Psoas muscle (tissue), 8 donors: ENCODE results near the gene LRRK1. TPM values are rescaled to one million over a fixed set of nuclear protein-coding genes. Genes with fewer than 3 reads are reported as not detected.

ENCODE experiments used
- ATAC-seq, 4 donors: fragments of 200-7000 bp; cut with Tn5 transposase; one replicate each; pipeline ENCODE4 v1.9.1; 2020; ENCODE audit warnings: moderate library complexity in 3 of 4, mild to moderate bottlenecking in 2 of 4
- DNase-seq, 2 donors: peaks; one replicate each; pipeline ENCODE4 v3.0.0-alpha.2; 2020
- H3K27ac ChIP-seq: fragments of 200-600 bp; one replicate; pipeline ENCODE4 v1.8.0; 2022
- H3K27me3 ChIP-seq, 3 donors: fragments of 200-600 bp in 1 of 3; one replicate each; pipeline versions ENCODE4 v1.6.1 to v1.8.0; 2013 to 2022; ENCODE audit warnings: low read length in 2 of 3, mild to moderate bottlenecking in 2 of 3, moderate library complexity in 1 of 3; ENCODE audit not compliant: insufficient read depth in 3 of 3
- H3K36me3 ChIP-seq, 2 donors: fragments of 200-600 bp in 1 of 2; one replicate each; pipeline versions ENCODE4 v1.6.1 to v1.8.0; 2013 to 2022; ENCODE audit warnings: low read depth in 1 of 2, mild to moderate bottlenecking in 1 of 2, moderate library complexity in 1 of 2; ENCODE audit not compliant: insufficient read depth in 1 of 2
- H3K4me1 ChIP-seq: fragments of 200-600 bp; one replicate; pipeline ENCODE4 v1.8.0; 2022
- H3K4me3 ChIP-seq: fragments of 200-600 bp; one replicate; pipeline ENCODE4 v1.8.0; 2022; ENCODE audit warnings: mild to moderate bottlenecking
- H3K9me3 ChIP-seq: fragments of 200-600 bp; one replicate; pipeline ENCODE4 v1.8.0; 2022
- CTCF ChIP-seq: fragments of 200-600 bp; IDR thresholded peaks from one replicate; pipeline ENCODE4 v1.8.0; 2022; ENCODE audit warnings: antibody characterized with exemption
- WGBS, 3 donors: extraction: QIAGEN DNeasy Blood & Tissue Kit; methylation state at CpG; one replicate each; pipeline versions ENCODE4 v1.1.6 to v1.1.7; 2013; 5-methylcytosine and 5-hydroxymethylcytosine counted together
- intact Hi-C, 2 donors: fragments of 100-400 bp; cut with DNase I; formaldehyde crosslinking; loops; one replicate each; pipeline versions ENCODE4 v1.11.0 to v1.14.2; 2022
- polyA plus RNA-seq, 3 donors: library from polyadenylated mRNA; stranded (reverse); fragments of 200-250 nt; gene quantifications; one replicate each; pipeline ENCODE4 v1.2.3, GENCODE V29; 2013
- total RNA-seq, 4 donors: library from RNA; stranded (reverse); fragmentation: NEBNext Ultra II Directional in 2 of 4; extraction: Animal tissue kit (Norgen Biotek cat#: 25700) in 2 of 4; gene quantifications; one replicate each; pipeline versions ENCODE4 v1.2.1 to v1.2.4, GENCODE V29; 2021 to 2023
- donor health status: healthy with polysubstance abuse.
- donor health status: DM: no; HTN: no; CAD: no; lungs with moderate emphysema.
- donor health status: Bipolar disorder and iron deficiency.
- donor health status: healthy.
- donor health status: DM: yes; HTN: yes; CAD: no.
- donor health status: DM: no; HTN: no; CAD: no.
- donor health status: DM: no; HTN: no; CAD: no.
- donor health status: DM: yes; HTN: yes; CAD: no.

The LRRK1 gene
- total and polyA plus RNA-seq, 7 donors = 0.91 to 7.6 (median 2.6) TPM

- DNase-seq (peak; percentile 82 to 89), ATAC-seq (peak; percentile 85 to 95 (median 94))
- peaks cover 0 to 13% of the 10 kb centered on the region in 2 donors for H3K36me3 ChIP-seq
- 7 to 10% (median 7%) methylated on average over 39 to 42 of the region's 42 CpGs for WGBS, 3 donors
- peak overlapping the region; percentile 67 for H3K27ac ChIP-seq
- TF ChIP-seq CTCF = peak; percentile 89
- H3K4me1 ChIP-seq = peaks cover 14% of the 10 kb centered on the region
- H3K4me3 ChIP-seq = peak overlapping the region; percentile 83
- intact Hi-C loops = loop anchor here (1.0 to 10.0 kb wide), 3 partner anchors 89 to 347 kb away; no protein-coding TSS in a partner anchor
- no peaks in the 10 kb centered on the region for H3K9me3 ChIP-seq
- peaks cover 0 to 14% (median 1%) of the 10 kb centered on the region in 3 donors for H3K27me3 ChIP-seq
Observed at GRCh38 chr15:100918034-100918689, 995 bp upstream of the LRRK1 start.

GRCh38 chr15:100919481-100920405, 586 bp downstream of the LRRK1 start:
- DNase-seq = peak in 1 of 2 donors; percentile 36
- H3K36me3 ChIP-seq = peaks cover 0 to 13% of the 10 kb centered on the region in 2 donors
- WGBS, 3 donors = 5 to 10% (median 8%) methylated on average over 57 to 80 of the region's 80 CpGs
- intact Hi-C loops = loop anchor here (2.0 to 10.0 kb wide), 4 partner anchors 87 to 345 kb away; partner anchors contain the start of gene CHSY1 (in 1 of the 2)
- H3K4me3 ChIP-seq = peak overlapping the region; percentile 75
- ATAC-seq = peak in 3 of 4 donors; percentile 1 to 25 (median 14)
- peak overlapping the region; percentile 46 for H3K27ac ChIP-seq
- H3K27me3 ChIP-seq = peaks cover 0 to 14% (median 0%) of the 10 kb centered on the region in 3 donors
- peaks cover 15% of the 10 kb centered on the region for H3K4me1 ChIP-seq
- no peaks in the 10 kb centered on the region for H3K9me3 ChIP-seq
- TF ChIP-seq CTCF = no peak

- peaks cover 0 to 14% (median 0%) of the 10 kb centered on the region in 3 donors for H3K27me3 ChIP-seq
- intact Hi-C loops = loop anchor here (5.0 to 10.0 kb wide), 2 partner anchors 293 to 334 kb away; partner anchors contain the start of gene CHSY1 (in 1 of the 2)
- H3K4me1 ChIP-seq = peaks cover 15% of the 10 kb centered on the region
- DNase-seq (no peak), ATAC-seq (no peak)
- peaks cover 0 to 13% of the 10 kb centered on the region in 2 donors for H3K36me3 ChIP-seq
- peak overlapping the region; percentile 75 for H3K4me3 ChIP-seq
- no peaks in the 10 kb centered on the region for H3K9me3 ChIP-seq
- no peak for TF ChIP-seq CTCF
- WGBS, 3 donors = 91 to 92% (median 91%) methylated on average over 8 of the region's 8 CpGs
- H3K27ac ChIP-seq = no peak overlapping the region
Observed at GRCh38 chr15:100920516-100921135, 1.5 kb downstream of the LRRK1 start.

- ATAC-seq = no peak
- no peak for DNase-seq
- Histone ChIP-seq H3K27me3 (peaks cover 0 to 14% (median 0%) of the 10 kb centered on the region in 3 donors), H3K4me1 (peaks cover 15% of the 10 kb centered on the region), H3K36me3 (peaks cover 0 to 11% of the 10 kb centered on the region in 2 donors), H3K9me3 (no peaks in the 10 kb centered on the region), H3K4me3 (peak overlapping the region; percentile 18), H3K27ac (peak overlapping the region; percentile 50)
- TF ChIP-seq CTCF = no peak
- WGBS, 3 donors = 63 to 76% (median 66%) methylated on average over 13 of the region's 13 CpGs
- intact Hi-C loops = loop anchor here (5.0 to 10.0 kb wide), 2 partner anchors 295 to 332 kb away; partner anchors contain the start of gene CHSY1 (in 1 of the 2)
Observed at GRCh38 chr15:100922192-100923040, 3.3 kb downstream of the LRRK1 start.
